Astrocyte of the cerebellum (primary cell): ENCODE results near the gene RFTN1.

ENCODE experiments used
- DNase-seq: peaks from one replicate; pipeline ENCODE4 v3.0.0-alpha.2; 2011; ENCODE audit warnings: low read depth
- H3K4me3 ChIP-seq: 2 replicates; pipeline ENCODE4 v1.5.1; 2011; ENCODE audit warnings: mild to moderate bottlenecking, low read depth, low read length, moderate library complexity
- CTCF ChIP-seq: IDR thresholded peaks from 2 replicates; pipeline ENCODE4 v1.5.1; 2012; ENCODE audit warnings: low read length, low read depth, moderate library complexity, mild to moderate bottlenecking; ENCODE audit errors: missing control alignments
- in situ Hi-C: cut with HindIII; loops from 2 replicates; pipeline ENCODE4 v1.10.0; 2017; ENCODE audit warnings: low sequenced_read_pairs

RFTN1 gene

DNA sequence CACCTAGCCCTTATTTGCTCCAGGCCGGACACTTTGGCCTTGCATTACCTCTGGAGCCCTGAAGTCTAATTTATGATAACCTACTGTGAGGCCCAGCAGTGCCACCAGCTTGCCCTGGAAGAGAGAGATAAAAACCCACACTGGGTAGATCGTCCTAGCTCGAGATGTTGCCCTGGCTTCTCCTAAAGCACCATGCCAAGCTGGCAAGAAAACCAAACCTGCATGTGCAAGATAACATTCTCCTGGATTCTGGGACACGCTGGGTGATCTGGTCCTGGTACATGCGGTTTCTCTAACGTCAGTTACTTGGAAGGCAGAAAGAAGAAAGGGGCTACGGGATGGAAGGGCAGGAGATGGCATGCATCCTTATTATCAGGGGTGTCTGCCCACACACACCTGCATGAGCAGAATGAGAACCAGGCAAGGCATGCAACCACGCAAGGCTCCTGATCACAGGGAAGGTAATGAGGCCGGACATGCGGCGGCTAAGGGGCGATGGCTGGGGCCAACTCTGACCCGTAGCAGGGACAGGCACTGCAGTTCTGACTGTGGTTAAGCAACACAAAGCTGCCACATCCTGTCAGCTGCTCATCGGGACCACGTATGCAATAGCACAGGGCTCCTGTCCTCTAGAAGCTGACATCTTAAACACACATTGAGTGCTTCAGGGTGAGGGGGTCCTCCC lies 175.5 kb downstream of the RFTN1 start:
- in situ Hi-C loops, result no loop called here
- TF ChIP-seq CTCF, result no peak
- DNase-seq, result no peak
- no peak overlapping the region for H3K4me3 ChIP-seq

DNA sequence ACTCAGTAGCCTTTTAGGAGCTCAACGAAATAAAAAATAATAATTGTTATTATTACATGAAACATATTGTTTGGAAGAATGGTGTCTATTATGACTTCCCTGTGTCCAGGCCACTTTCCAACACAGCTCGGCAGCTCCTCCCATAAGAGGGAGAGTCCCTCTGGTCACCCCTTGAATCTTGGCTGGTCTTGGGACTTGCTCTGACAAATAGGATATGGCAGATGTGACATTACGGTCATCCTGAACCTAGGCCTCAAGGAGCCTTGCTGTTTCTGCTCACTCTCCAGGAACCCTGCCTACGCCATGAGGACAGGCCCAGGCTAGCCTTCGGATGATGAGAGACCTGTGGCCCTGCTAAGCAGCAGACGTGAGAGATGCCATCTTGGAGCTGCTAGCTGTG lies 176.7 kb downstream of the RFTN1 start:
- TF ChIP-seq CTCF, result no peak
- no peak for DNase-seq
- H3K4me3 ChIP-seq, result no peak overlapping the region
- in situ Hi-C loops, result no loop called here

DNA sequence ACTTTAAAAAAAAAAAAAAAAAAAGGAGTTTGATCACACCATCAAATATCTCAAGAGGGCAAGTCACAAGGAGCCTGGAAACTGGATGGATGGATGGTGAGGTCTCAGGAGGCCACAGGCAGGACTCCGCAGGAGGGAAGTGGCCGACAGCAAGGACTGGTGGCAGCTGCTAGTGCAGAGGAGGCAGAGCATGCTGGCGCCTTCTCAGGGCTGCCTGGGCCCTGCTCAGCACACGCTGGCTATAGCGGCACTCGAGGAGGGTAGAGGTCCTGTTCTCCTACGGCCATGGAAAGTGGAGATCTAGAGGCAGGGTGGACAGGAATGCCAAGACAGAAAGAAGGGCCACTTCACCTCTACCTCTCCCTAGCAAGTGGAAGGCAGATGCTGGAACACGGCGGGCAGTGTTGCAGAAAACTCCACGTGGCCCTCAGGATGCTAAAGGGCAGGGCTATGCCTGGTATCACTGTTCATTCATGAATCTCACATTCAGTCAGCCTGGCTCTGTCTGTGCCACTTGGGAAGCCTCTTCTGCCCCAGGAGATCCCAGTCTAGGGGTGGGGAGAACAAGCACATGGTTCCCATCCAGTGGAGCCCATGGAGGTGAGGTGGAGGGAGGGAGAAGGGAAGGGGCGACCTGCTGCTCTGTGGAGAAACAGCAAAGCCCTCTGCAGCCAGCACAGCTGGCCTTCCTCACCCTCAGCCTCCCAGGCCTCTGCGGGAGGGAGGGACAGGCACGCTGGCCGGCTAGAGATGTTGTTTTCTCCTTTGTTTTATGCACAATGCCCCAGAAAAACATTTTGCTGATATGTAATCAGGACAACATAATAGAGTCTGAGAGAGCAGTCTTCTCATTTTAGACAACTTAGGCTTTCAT lies 177.5 kb downstream of the RFTN1 start:
- in situ Hi-C loops, result no loop called here
- DNase-seq, result no peak
- H3K4me3 ChIP-seq, result no peak overlapping the region
- TF ChIP-seq CTCF, result no peak

DNA sequence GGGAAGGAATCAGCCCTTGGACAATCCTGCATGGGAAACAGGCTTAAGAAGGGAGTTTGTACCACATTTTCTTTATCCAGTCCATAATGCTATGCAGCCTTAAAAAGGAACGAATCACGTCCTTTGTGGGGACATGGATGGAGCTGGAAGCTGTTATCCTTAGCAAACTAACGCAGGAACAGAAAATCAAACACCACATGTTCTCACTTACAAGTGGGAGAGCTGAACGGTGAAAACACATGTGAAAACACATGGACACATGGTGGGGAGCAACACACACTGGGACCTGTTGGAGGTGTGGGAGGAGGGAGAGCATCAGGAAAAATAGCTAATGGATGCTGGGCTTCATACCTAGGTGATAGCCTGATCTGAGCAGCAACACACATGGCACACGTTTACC lies 178.2 kb downstream of the RFTN1 start:
- in situ Hi-C loops, result no loop called here
- no peak for DNase-seq
- TF ChIP-seq CTCF, result no peak
- H3K4me3 ChIP-seq, result no peak overlapping the region

DNA sequence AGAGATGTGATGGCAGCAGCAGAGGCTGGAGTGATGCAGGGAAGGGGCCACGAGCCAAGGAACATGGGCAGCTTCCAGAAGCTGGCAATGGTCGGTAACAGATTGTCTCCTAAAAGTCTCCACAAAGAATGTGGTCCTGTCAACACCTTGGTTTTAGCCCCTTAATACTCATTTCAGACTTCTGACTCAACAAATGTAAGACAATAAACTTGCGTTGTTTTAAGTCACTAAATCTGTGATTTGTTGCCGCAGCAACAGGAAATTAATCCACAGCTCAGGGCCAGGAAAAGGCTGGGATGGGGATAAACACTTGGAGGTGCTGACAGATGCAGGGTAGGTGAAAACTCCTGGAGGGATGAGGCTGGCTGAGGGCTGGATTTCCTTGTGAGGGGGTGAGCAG lies 178.6 kb downstream of the RFTN1 start:
- in situ Hi-C loops, result no loop called here
- TF ChIP-seq CTCF, result no peak
- no peak for DNase-seq
- H3K4me3 ChIP-seq, result no peak overlapping the region

- H3K4me3 ChIP-seq, result no peak overlapping the region
- in situ Hi-C loops, result no loop called here
- TF ChIP-seq CTCF, result no peak
- DNase-seq, result no peak
These were observed 180.5 kb downstream of the RFTN1 start for GRCh38 chr3:16332904-16333426.
